Ovary (tissue), 3 donors: ENCODE measurements around the gene FSTL5.

Experiments
- CTCF ChIP-seq, 3 donors: fragments of 450-650 bp in 2 of 3; fragments of 200-600 bp in 1 of 3; IDR thresholded peaks; one replicate each; pipeline versions ENCODE4 v1.5.1 to v1.8.0; 2016 to 2022; ENCODE audit warnings: antibody characterized with exemption in 3 of 3, mild to moderate bottlenecking in 1 of 3
- EP300 ChIP-seq: sonication (generic); formaldehyde crosslinking; IDR thresholded peaks from one replicate; pipeline ENCODE4 v1.6.1; 2017; ENCODE audit warnings: antibody characterized with exemption
- POLR2A ChIP-seq: fragments of 450-650 bp; IDR thresholded peaks from one replicate; pipeline ENCODE4 v1.6.1; 2017; ENCODE audit warnings: antibody characterized with exemption, mild to moderate bottlenecking, moderate library complexity
- donor health status: DM: no; HTN: no; CAD: no.

GRCh38 chr4:161404346-161405110, 759.3 kb downstream of the FSTL5 start:
- TF ChIP-seq CTCF (IDR thresholded peaks at IDR 0.05) (no peak), POLR2A (no peak), EP300 (no peak)
